ENCODE measurements around the gene ABHD5.

- no peak for TF ChIP-seq CTCF (IDR thresholded peaks at IDR 0.05)
- TF ChIP-seq POLR2A (IDR thresholded peaks at IDR 0.05): no peak
- no peak for TF ChIP-seq EP300 (IDR thresholded peaks at IDR 0.05)
Observed at GRCh38 chr3:43686333-43686699, 4.4 kb upstream of the ABHD5 start.
